Gastrocnemius medialis (tissue), 4 donors: Measurements from ENCODE around the gene SLC5A3.

Experiments used
- POLR2A ChIP-seq, 2 donors: fragments of 450-650 bp; IDR thresholded peaks; one replicate each; pipeline ENCODE4 v1.6.1; 2017; ENCODE audit warnings: antibody characterized with exemption in 2 of 2, mild to moderate bottlenecking in 2 of 2, moderate library complexity in 2 of 2
- TF ChIP-seq, protein P1 (sequence below), 5 experiments: fragments of 450-650 bp in 3 of 5; fragments of 200-600 bp in 2 of 5; sonication (generic) in 2 of 5; IDR thresholded peaks in 4 of 5; conservative IDR thresholded peaks in 1 of 5; 1 replicate in 4 of 5; 2 replicates in 1 of 5; pipeline ENCODE4 v1.5.1; 2016 to 2019; ENCODE audit warnings: antibody characterized with exemption in 5 of 5, mild to moderate bottlenecking in 3 of 5, moderate library complexity in 3 of 5

DNA sequence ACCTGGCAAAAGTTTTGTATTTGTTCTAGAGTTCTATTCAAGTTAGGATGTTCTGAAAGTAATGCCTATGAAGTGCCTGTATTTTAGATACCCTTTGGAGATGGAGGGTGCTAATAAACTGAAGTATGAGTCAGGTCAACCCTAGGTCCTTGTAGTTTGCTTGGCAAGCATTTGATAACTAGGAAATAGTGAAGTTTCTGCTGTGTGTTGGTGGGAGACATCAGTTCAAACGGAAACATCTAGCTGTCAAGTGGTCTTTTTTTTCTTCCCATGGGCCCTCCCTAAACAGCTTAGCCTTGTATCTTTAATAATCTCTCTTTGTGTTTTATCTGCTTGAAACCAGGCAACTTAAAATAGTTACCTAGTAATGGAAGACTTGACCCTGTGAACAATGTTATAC, 4.5 kb downstream of the SLC5A3 start:
- TF ChIP-seq, protein P1, sequence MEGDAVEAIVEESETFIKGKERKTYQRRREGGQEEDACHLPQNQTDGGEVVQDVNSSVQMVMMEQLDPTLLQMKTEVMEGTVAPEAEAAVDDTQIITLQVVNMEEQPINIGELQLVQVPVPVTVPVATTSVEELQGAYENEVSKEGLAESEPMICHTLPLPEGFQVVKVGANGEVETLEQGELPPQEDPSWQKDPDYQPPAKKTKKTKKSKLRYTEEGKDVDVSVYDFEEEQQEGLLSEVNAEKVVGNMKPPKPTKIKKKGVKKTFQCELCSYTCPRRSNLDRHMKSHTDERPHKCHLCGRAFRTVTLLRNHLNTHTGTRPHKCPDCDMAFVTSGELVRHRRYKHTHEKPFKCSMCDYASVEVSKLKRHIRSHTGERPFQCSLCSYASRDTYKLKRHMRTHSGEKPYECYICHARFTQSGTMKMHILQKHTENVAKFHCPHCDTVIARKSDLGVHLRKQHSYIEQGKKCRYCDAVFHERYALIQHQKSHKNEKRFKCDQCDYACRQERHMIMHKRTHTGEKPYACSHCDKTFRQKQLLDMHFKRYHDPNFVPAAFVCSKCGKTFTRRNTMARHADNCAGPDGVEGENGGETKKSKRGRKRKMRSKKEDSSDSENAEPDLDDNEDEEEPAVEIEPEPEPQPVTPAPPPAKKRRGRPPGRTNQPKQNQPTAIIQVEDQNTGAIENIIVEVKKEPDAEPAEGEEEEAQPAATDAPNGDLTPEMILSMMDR (IDR thresholded peaks at IDR 0.05 in 4 of 5, conservative IDR thresholded peaks at IDR 0.05 in 1 of 5): no peak
- no peak for TF ChIP-seq POLR2A (IDR thresholded peaks at IDR 0.05)
